HEK293T (cell line): ENCODE data around the gene ORAI2.

ENCODE experiments used
- CTBP1 ChIP-seq: fragments of 450-650 bp; IDR thresholded peaks from 2 replicates; pipeline ENCODE4 v1.6.1; 2016; ENCODE audit warnings: borderline replicate concordance
- ELF4 ChIP-seq: fragments of 450-650 bp; IDR thresholded peaks from 2 replicates; pipeline ENCODE4 v1.6.1; 2017; ENCODE audit warnings: antibody characterized with exemption
- FOXK2 ChIP-seq: fragments of 450-650 bp; IDR thresholded peaks from 2 replicates; pipeline ENCODE4 v1.6.1; 2016; ENCODE audit warnings: mild to moderate bottlenecking
- HDGF ChIP-seq: fragments of 450-650 bp; IDR thresholded peaks from 2 replicates; pipeline ENCODE4 v1.6.1; 2017; ENCODE audit warnings: antibody characterized with exemption, borderline replicate concordance
- L3MBTL2 ChIP-seq: fragments of 450-650 bp; conservative IDR thresholded peaks from 2 replicates; pipeline ENCODE4 v1.6.1; 2016; ENCODE audit warnings: mild to moderate bottlenecking
- LEF1 ChIP-seq: fragments of 450-650 bp; IDR thresholded peaks from 2 replicates; pipeline ENCODE4 v1.6.1; 2017; ENCODE audit warnings: mild to moderate bottlenecking, borderline replicate concordance
- NFRKB ChIP-seq: fragments of 450-650 bp; IDR thresholded peaks from 2 replicates; pipeline ENCODE4 v1.6.1; 2016; ENCODE audit warnings: mild to moderate bottlenecking, moderate library complexity
- SP1 ChIP-seq: fragments of 450-650 bp; IDR thresholded peaks from 2 replicates; pipeline ENCODE4 v1.6.1; 2017
- SUZ12 ChIP-seq: fragments of 450-650 bp; IDR thresholded peaks from 2 replicates; pipeline ENCODE4 v1.6.1; 2016; ENCODE audit warnings: mild to moderate bottlenecking
- ZNF384 ChIP-seq: fragments of 450-650 bp; IDR thresholded peaks from 2 replicates; pipeline ENCODE4 v1.6.1; 2016

DNA sequence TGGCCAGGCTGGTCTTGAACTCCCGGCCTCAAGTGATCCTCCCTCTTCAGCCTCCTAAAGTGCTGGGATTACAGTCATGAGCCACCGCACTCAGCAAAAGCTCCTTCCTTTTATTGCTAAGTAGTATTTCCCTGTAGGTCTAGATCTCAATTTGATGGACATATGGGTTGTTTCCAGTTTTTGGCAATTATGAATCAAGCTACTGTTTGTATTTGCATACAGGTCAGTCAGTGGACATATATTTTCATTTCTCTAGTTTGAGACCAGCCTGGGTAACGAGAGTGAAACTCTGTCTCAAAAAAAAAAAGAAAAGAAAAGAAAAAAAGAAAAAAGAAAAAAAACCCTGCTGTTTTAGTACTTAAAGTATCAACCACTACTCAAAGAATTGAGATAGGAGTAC lies 43.6 kb upstream of the ORAI2 start:
- TF ChIP-seq SP1 (no peak), L3MBTL2 (no peak), FOXK2 (no peak), ZNF384 (no peak), ELF4 (no peak), CTBP1 (no peak), SUZ12 (no peak), NFRKB (no peak), LEF1 (no peak), HDGF (no peak)
